Spleen (tissue), 11 donors: ENCODE data around the gene USP36. TPM values are rescaled to one million over a fixed set of nuclear protein-coding genes. Genes with fewer than 3 reads are reported as not detected.

Source experiments
- DNase-seq: peaks from one replicate; pipeline ENCODE4 v3.0.0-alpha.2; 2020
- H3K27ac ChIP-seq, 8 donors: fragments of 200-600 bp; sonication (generic) in 7 of 8; 1 replicate in 4 of 8; 2 replicates in 4 of 8; pipeline versions ENCODE4 v1.5.0 to v1.8.0; 2016 to 2021; ENCODE audit warnings: inconsistent platforms in 4 of 8, mild to moderate bottlenecking in 4 of 8, moderate library complexity in 1 of 8
- H3K27me3 ChIP-seq, 7 donors: fragments of 200-600 bp; sonication (generic) in 6 of 7; replicated peaks in 1 of 7; 1 replicate in 4 of 7; 2 replicates in 3 of 7; pipeline versions ENCODE4 v1.5.0 to v1.8.0; 2016 to 2021; ENCODE audit warnings: inconsistent platforms in 3 of 7, mild to moderate bottlenecking in 1 of 7
- H3K36me3 ChIP-seq, 6 donors: fragments of 200-600 bp; sonication (generic) in 5 of 6; 1 replicate in 4 of 6; 2 replicates in 2 of 6; pipeline versions ENCODE4 v1.5.0 to v1.8.0; 2016 to 2021; ENCODE audit warnings: inconsistent platforms in 2 of 6
- H3K4me1 ChIP-seq, 6 donors: fragments of 200-600 bp; sonication (generic) in 5 of 6; 1 replicate in 3 of 6; 2 replicates in 3 of 6; pipeline versions ENCODE4 v1.5.0 to v1.8.0; 2016 to 2021; ENCODE audit warnings: inconsistent platforms in 3 of 6
- H3K4me3 ChIP-seq, 8 donors: fragments of 200-600 bp; sonication (generic) in 7 of 8; 1 replicate in 4 of 8; 2 replicates in 4 of 8; pipeline versions ENCODE4 v1.5.0 to v1.8.0; 2016 to 2021; ENCODE audit warnings: inconsistent platforms in 4 of 8, mild to moderate bottlenecking in 4 of 8, moderate library complexity in 2 of 8
- H3K9me3 ChIP-seq, 8 donors: fragments of 200-600 bp; sonication (generic) in 7 of 8; 1 replicate in 4 of 8; 2 replicates in 4 of 8; pipeline versions ENCODE4 v1.5.0 to v1.8.0; 2016 to 2021; ENCODE audit warnings: inconsistent platforms in 4 of 8
- CTCF ChIP-seq, 11 experiments: fragments of 200-600 bp in 7 of 11; fragments of 450-650 bp in 4 of 11; sonication (generic) in 4 of 11; IDR thresholded peaks in 8 of 11; conservative IDR thresholded peaks in 3 of 11; 1 replicate in 7 of 11; 2 replicates in 4 of 11; pipeline versions ENCODE4 v1.4.0 to v1.8.0; 2016 to 2021; ENCODE audit warnings: antibody characterized with exemption in 11 of 11, inconsistent platforms in 4 of 11, mild to moderate bottlenecking in 1 of 11
- POLR2A ChIP-seq, 3 donors: fragments of 450-650 bp; IDR thresholded peaks; one replicate each; pipeline ENCODE4 v1.5.1; 2017; ENCODE audit warnings: antibody characterized with exemption in 3 of 3, mild to moderate bottlenecking in 1 of 3
- POLR2AphosphoS5 ChIP-seq, 3 donors: sonication (generic); formaldehyde crosslinking; IDR thresholded peaks; one replicate each; pipeline ENCODE4 v1.5.1; 2017; ENCODE audit warnings: antibody characterized with exemption in 3 of 3
- WGBS, 5 donors: extraction: QIAGEN DNeasy Blood & Tissue Kit in 3 of 5; methylation state at CpG; one replicate each; pipeline versions ENCODE4 v1.1.5 to v1.1.7; 2013 to 2018; 5-methylcytosine and 5-hydroxymethylcytosine counted together
- intact Hi-C: fragments of 100-400 bp; cut with DNase I; formaldehyde crosslinking; loops from one replicate; pipeline ENCODE4 v1.15.0; 2023; ENCODE audit warnings: low total_unique reads
- polyA plus RNA-seq, 3 donors: library from polyadenylated mRNA; stranded (reverse); fragments of 200-250 nt; gene quantifications; one replicate each; pipeline ENCODE4 v1.2.1, GENCODE V29; 2013
- total RNA-seq, 7 donors: library from RNA; depleted of rRNA in 3 of 7; stranded (reverse); fragments of >200 nt in 3 of 7; fragmentation: NEBNext Ultra II Directional in 4 of 7; extraction: Animal tissue kit (Norgen Biotek cat#: 25700) in 4 of 7; gene quantifications; one replicate each; pipeline versions ENCODE4 v1.1.0 to v1.2.1, GENCODE V29; 2016 to 2021
- donor health status: healthy with polysubstance abuse.
- donor health status: DM: no; HTN: no; CAD: no; lungs with moderate emphysema.
- donor health status: DM: no; HTN: no; CAD: no.
- donor health status: Bipolar disorder and iron deficiency.
- donor health status: healthy.
- donor health status: DM: no; HTN: no; CAD: no.
- donor health status: DM: yes; HTN: yes; CAD: no.

Gene USP36
- total and polyA plus RNA-seq, 10 donors, result 13.4 to 95.0 (median 51.6) TPM

- TF ChIP-seq POLR2AphosphoS5 (IDR thresholded peaks at IDR 0.05), result no peak
- no peak for TF ChIP-seq POLR2A (IDR thresholded peaks at IDR 0.05)
- TF ChIP-seq CTCF (IDR thresholded peaks at IDR 0.05 in 8 of 11, conservative IDR thresholded peaks at IDR 0.05 in 3 of 11), result no peak
- H3K4me1 ChIP-seq, result peaks cover 20 to 54% (median 31%) of the 10 kb centered on the region in 6 donors
- no peaks in the 10 kb centered on the region for H3K9me3 ChIP-seq
- peaks cover 5 to 44% (median 35%) of the 10 kb centered on the region in 6 donors for H3K36me3 ChIP-seq
- DNase-seq, result no peak
- WGBS, 5 donors, result 16 to 33% (median 22%) methylated on average over 11 of the region's 11 CpGs
- H3K27me3 ChIP-seq, result no peaks in the 10 kb centered on the region
- peak overlapping the region; percentile 68 to 98 (median 88) for H3K4me3 ChIP-seq
- intact Hi-C loops, result no loop called here
- peak overlapping the region; percentile 93 to 100 (median 98) for H3K27ac ChIP-seq
Observed at GRCh38 chr17:78839235-78839761, 1.3 kb downstream of the USP36 start.

GRCh38 chr17:78838574-78839005 is 2.0 kb downstream of the USP36 start:
- intact Hi-C loops, result no loop called here
- peak overlapping the region in 1 of 8 donors; percentile 98 for H3K4me3 ChIP-seq
- H3K4me1 ChIP-seq, result peaks cover 20 to 53% (median 31%) of the 10 kb centered on the region in 6 donors
- TF ChIP-seq POLR2A (IDR thresholded peaks at IDR 0.05) (no peak), POLR2AphosphoS5 (IDR thresholded peaks at IDR 0.05) (no peak), CTCF (IDR thresholded peaks at IDR 0.05 in 8 of 11, conservative IDR thresholded peaks at IDR 0.05 in 3 of 11) (no peak)
- 91 to 94% (median 93%) methylated on average over 22 of the region's 22 CpGs for WGBS, 5 donors
- H3K36me3 ChIP-seq, result peaks cover 10 to 51% (median 42%) of the 10 kb centered on the region in 6 donors
- no peaks in the 10 kb centered on the region for H3K9me3 ChIP-seq
- DNase-seq, result peak; percentile 76
- no peak overlapping the region for H3K27ac ChIP-seq
- no peaks in the 10 kb centered on the region for H3K27me3 ChIP-seq

GRCh38 chr17:78836420-78837021 is 4.1 kb downstream of the USP36 start:
- intact Hi-C loops, result no loop called here
- WGBS, 5 donors, result 77 to 92% (median 82%) methylated on average over 5 of the region's 5 CpGs
- no peaks in the 10 kb centered on the region for H3K9me3 ChIP-seq
- no peaks in the 10 kb centered on the region for H3K27me3 ChIP-seq
- peak; percentile 11 for DNase-seq
- H3K4me3 ChIP-seq, result no peak overlapping the region
- peaks cover 17 to 35% (median 26%) of the 10 kb centered on the region in 6 donors for H3K4me1 ChIP-seq
- H3K27ac ChIP-seq, result no peak overlapping the region
- peaks cover 16 to 72% (median 61%) of the 10 kb centered on the region in 6 donors for H3K36me3 ChIP-seq
- TF ChIP-seq CTCF (IDR thresholded peaks at IDR 0.05 in 8 of 11, conservative IDR thresholded peaks at IDR 0.05 in 3 of 11) (no peak), POLR2AphosphoS5 (IDR thresholded peaks at IDR 0.05) (no peak), POLR2A (IDR thresholded peaks at IDR 0.05) (no peak)

GRCh38 chr17:78834571-78834970 is 6.0 kb downstream of the USP36 start:
- no peak overlapping the region for H3K4me3 ChIP-seq
- peaks cover 16 to 91% (median 79%) of the 10 kb centered on the region in 6 donors for H3K36me3 ChIP-seq
- 93 to 98% (median 96%) methylated on average over 8 of the region's 8 CpGs for WGBS, 5 donors
- no peak overlapping the region for H3K27ac ChIP-seq
- peak; percentile 20 for DNase-seq
- H3K4me1 ChIP-seq, result peaks cover 15 to 27% (median 19%) of the 10 kb centered on the region in 6 donors
- H3K27me3 ChIP-seq, result no peaks in the 10 kb centered on the region
- H3K9me3 ChIP-seq, result no peaks in the 10 kb centered on the region
- TF ChIP-seq POLR2A (IDR thresholded peaks at IDR 0.05) (no peak), POLR2AphosphoS5 (IDR thresholded peaks at IDR 0.05) (no peak), CTCF (IDR thresholded peaks at IDR 0.05 in 8 of 11, conservative IDR thresholded peaks at IDR 0.05 in 3 of 11) (no peak)
- intact Hi-C loops, result no loop called here
